PC-9 (cell line): ENCODE results near the gene HOXA1.

Experiments used
- EZH2 ChIP-seq: fragments of 200-600 bp; sonication (generic); IDR thresholded peaks from 2 replicates; pipeline ENCODE4 v1.8.0; 2017; ENCODE audit warnings: antibody characterized with exemption, low read depth
- TF ChIP-seq, protein P1 (sequence below): fragments of 200-600 bp; sonication (generic); conservative IDR thresholded peaks from 2 replicates; pipeline ENCODE4 v1.6.1; 2017; ENCODE audit warnings: mixed run types, antibody characterized with exemption, mild to moderate bottlenecking, moderate library complexity

DNA sequence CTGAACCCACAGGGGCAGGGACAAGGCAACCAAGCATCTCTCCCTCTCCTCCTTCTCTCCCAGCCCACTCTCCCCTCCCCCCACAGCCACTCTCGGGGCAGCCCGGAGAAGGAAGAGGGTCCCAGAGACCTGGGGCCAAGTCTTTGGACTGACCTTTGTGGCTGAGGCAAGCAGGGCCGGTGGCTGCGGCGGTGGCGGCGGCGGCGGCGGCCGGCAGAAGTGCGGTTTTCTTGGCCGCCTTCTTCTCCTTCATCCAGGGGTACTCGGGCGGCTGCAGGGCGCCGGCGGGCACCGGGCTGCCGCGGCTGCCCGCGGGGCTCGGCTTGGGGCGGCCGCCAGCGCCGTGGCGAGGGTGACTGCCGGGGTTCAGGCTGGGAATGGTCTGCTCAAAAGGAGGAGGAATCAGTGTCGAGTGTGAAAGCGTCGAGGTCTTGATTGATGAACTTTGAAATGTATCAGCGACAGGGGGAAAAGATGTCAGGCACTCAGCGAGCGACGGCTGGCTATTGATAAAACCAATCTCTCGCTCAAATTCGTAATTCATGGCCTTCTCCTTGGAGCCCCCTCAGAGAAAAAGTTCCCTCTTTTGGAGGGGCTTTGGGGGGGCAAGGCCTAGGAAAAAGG is 6.3 kb upstream of the HOXA1 start:
- TF ChIP-seq, protein P1, sequence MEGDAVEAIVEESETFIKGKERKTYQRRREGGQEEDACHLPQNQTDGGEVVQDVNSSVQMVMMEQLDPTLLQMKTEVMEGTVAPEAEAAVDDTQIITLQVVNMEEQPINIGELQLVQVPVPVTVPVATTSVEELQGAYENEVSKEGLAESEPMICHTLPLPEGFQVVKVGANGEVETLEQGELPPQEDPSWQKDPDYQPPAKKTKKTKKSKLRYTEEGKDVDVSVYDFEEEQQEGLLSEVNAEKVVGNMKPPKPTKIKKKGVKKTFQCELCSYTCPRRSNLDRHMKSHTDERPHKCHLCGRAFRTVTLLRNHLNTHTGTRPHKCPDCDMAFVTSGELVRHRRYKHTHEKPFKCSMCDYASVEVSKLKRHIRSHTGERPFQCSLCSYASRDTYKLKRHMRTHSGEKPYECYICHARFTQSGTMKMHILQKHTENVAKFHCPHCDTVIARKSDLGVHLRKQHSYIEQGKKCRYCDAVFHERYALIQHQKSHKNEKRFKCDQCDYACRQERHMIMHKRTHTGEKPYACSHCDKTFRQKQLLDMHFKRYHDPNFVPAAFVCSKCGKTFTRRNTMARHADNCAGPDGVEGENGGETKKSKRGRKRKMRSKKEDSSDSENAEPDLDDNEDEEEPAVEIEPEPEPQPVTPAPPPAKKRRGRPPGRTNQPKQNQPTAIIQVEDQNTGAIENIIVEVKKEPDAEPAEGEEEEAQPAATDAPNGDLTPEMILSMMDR: no peak
- no peak for TF ChIP-seq EZH2
